Stimulated activated CD4-positive, alpha-beta T cell treated with anti-CD3 and anti-CD28 coated beads, Interleukin-12 subunit alpha, Interleukin-12 subunit beta, amount 100 ng/mL, for 24 hours (primary cell): ENCODE data around the gene KRTAP10-5.

Source experiments
- DNase-seq, 2 experiments: peaks; one replicate each; pipeline ENCODE4 v3.0.0-alpha.2; 2020; ENCODE audit warnings: low read depth in 2 of 2

The KRTAP10-5 gene

DNA sequence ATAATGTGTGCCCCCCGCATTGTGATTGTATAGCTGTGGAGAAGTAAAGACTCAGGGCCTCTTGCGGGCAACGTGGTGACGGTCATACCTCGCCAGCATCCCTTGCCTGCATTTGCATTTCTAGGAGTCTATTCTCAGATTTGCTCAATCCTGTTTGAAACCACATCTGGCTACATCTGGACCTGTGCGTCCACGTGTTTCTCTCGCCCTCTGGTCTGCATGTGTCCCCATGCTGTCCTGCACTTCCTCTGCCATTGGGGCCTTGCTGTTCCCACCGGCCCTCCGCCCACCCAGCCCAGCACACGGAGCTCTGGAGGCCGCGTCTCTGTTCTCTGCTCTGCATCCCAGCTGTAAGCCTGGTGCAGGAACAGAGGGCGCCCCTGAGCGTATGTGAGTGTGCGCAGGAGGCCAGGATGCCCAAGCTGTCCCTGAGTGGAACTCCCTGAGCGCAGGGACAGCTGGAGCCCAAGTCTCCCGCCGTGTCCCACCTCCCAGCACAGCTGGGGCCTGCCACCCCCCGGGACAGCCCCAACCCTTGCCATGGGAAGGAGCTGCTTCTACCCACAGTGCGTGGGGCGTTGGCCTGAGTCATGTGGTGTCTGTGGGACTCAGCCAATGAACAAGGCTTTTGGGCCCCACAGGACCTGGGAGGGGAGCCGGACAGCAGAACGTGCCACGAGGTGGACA, 30.7 kb downstream of the KRTAP10-5 start:
- DNase-seq = no peak

DNA sequence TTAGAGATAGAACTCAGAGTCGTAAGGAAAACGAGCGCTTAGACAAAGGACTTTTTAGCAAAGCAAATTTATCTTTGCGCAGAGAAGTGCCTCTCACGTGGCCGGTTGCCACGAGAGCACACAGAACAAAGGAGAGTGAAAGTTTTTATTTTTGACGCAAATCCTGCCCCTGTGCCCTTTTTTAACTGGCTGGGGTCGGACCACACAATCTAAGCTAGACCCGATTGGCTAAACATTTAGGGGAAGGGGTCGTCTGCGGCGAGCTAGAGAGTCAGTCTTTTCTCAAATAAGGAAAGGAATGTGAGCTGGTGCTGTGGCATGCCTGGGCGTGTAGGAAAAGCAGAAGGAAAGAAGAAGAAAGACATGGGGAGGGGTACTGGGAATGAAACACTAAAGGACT, 31.5 kb downstream of the KRTAP10-5 start:
- DNase-seq = no peak

DNA sequence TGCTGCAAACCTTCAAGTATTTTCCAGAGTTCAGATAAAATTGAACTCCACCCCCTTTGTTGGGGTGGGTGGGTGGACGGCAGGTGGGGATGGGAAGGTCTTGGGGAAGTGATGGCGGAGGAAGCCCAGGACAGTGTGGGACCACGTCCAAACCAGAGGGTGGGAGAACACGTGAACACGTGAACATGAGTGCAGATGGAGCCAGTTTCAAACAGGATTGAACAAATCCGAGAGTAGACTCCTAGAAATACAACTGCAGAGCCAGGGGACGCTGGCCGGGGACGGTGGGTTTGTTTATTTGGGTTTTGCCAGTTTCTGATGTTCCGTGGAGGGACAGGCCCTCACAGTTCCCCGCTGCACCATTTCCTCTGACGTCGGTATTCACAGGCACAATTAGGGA, 32.0 kb downstream of the KRTAP10-5 start:
- no peak for DNase-seq

DNA sequence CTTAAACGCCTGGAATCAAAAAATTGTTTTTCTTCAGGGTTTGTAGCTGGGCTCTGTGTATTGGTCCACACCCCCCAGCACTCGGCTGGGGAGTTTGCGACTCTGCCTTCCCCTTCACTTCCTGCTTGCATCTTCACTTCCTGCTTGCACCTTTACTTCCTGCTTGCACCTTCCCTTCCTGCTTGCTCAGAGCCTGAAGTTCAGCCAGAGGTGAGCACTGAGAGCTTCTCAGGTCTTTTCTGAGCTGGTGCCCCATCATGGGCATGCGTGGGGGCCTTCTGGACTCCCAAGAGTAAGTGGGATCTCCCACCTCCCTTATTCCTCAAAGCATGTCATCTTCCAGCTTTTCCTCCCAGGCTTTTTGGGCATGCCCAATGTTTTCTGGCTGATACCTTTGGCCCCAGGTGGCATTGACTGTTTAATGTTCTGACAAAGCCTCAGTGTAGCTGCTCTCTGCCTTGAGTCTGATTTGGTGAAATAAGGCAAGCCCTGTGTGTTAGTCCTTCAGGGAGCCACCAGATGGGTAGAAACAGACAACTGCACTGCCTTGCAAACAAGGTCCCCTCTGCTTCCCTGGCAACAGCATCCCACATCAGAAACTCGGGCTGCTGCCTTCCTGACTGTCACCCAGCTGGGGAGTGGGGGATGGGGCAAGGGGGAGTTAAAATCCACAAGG, 32.6 kb downstream of the KRTAP10-5 start:
- no peak for DNase-seq

DNA sequence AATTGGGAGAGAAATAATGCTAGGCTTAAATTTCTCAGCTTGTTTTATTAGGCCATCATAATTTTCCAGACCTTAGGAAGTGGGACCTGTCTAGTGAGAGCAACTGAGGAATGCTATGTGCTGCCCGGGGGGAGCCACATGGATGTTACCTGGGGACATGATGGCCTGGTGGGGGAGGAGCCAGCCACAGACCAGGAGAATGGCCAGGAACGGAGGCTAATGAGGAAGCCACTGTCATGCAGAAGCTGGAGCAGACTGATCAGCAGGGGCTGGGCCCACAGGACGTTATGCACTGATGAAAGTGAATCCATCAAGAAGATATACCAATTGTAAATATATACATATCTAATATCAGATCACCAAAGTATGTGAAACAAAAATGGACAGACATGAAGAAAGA, 35.8 kb downstream of the KRTAP10-5 start:
- DNase-seq = no peak

DNA sequence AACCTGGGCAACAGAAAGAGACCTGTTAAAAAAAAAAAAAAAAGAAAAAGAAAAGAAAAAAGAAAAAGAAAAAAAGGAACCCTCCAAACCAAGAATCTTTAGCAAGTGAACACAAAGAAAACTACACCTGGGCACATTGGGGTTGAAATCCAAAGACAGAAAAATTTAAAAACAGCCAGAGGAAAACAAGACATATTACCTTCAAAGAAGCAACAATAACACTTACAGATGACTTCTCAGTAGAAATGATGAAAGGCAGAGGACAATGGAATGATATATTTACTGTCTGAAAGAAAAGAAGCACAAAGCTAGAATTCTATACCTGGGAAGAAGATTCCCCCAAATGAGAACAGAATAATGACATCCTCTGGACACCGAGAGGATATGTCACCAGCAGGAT, 37.7 kb downstream of the KRTAP10-5 start:
- no peak for DNase-seq

DNA sequence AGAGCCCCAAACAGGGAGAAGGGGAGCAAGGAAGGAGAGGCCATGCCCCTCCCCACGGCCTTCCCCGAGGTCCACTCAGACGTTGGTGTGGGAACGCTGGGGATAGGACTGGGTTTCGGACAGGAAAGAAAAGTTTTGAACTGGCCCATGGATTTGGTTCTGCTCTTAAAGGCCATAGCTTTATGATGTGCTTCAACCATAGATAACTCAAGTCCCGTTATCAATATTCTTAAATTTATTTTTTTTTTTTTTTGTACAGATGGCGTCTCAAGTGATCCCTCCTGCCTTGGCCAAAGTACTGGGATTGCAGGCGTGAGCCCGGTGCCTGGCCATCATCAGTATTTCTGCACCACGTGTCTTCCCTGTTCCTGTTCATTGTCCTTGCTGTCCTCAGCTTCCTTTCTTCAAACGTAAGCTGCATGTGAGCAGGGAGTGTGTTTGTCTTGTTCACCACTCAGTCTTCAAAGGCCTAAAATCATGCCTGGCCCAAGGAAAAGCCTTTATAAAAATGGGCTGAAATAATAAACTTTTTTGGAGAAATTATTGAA, 39.6 kb downstream of the KRTAP10-5 start:
- no peak for DNase-seq

DNA sequence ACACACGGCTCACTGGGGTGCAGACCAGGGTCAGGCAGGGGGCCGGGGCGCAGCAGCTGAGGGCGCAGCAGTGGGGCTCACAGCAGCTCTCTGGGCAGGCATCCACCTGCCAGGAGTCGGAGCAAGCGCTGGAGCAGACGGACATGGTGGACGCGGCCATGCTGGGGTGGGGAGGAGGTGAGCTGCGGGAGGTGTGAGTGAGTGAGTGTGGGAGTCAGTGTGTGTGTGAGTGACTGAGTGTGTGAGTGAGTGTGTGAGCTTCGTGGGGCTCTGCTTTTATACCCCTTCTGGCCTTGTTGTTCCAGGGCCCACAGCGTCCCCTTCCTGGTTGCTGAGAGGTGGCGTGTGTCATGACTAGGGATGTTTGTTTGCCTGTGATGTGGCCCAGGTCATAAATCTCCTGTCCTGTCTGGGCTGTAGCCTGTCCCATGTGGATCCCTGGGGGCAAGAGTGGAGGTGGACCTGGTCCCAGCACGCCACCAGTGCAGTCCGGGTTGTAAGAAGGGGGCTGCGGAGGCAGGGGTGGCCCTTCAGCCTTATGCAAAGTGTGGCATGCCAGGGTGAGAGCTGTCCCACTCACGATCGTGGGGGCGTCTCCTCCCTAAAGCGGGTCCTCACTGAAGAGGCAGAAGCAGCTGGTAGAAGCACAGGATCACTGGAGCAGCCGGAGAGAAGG, 40.3 kb downstream of the KRTAP10-5 start, which contains the start of gene KRTAP10-1:
TSS of gene KRTAP10-1 (minus strand) at position 205 of the 676 bp plus-strand sequence. CDS start at position 160, 45 bp downstream.
- DNase-seq = no peak

DNA sequence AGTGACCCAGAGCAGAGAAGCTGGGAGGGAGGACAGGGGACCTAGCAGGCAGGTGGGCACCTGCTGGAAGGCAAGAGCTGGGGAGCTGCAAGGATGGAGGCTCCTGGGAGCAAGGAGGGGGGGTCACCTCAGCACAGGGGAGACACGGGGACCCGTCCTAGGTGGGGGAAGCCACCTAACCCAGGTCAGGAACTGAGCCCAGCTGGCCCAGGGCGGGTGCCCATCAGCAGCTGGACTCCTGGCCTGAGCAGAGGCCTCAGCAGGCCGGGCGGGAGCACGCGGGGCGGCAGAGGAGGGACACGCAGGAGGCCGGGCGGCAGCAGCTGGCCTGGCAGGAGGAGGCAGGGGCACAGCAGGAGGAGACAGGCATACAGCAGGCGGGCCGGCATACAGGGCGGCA, 41.4 kb downstream of the KRTAP10-5 start:
- no peak for DNase-seq

DNA sequence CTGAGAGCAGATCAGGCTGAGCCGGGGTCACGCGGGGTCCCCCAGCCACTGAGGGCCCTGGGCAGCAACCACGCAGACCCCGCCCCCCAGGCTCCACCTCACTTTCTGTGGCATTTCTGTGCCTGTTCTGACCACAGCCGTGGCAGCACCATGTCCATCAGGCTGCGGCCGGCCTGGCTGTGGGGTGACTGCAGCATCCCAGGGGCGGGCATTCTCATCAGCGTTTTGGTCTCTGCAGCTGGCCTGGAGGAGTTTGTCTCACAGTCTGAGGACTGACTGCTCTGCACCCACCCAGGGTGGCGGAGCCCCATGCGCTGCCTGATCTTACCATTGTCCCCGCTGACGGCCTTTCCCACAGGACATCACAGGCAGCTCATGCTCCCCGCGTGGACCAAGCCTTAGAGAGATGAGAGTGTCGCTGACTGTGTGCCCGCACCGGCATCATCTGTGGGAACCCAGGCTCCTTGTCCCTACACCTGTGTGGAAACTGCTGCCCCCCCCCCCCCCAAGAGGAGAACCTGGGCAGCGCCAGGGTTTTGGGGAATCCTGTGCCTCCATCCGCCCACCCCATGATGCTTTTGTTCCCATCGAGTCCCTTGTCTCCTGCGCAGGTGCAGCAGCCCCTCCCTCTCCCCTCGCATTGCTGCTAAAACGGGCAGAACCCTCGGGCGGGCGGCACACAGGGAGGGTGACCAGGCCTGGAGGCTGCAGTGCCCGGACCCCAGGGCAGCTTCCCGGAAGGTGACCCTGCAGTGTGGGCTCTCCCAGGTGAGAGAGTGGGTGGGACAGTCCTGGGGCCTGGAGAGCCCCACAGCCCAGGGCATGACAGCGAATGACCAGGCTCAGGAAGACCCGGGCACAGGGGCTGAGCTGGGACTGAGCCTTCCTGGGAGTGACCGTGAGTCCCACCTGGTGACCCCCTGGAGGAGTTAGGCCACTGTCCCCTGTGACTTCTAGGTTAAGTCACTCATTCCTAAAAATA, 42.2 kb downstream of the KRTAP10-5 start:
- no peak for DNase-seq

DNA sequence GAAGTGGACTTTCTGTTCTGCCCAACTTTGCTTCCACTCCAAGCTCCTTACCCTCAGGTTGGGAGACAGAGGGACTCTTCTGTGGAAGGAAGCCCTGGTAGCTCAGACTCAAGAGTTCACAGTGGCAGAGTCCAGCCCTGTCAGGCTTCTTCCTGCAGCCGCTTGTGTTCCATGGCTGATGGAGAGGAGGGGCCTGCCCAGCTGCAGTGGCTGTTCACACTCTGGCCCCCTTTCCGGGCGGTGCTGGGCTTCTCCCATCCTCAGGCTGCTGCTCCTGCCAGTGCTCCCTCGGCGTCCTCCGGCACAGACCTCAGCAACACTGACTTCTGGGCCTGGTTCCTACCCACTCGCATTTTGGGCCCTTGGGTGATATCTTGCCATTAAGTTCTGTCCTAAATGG, 44.4 kb downstream of the KRTAP10-5 start:
- DNase-seq = no peak

DNA sequence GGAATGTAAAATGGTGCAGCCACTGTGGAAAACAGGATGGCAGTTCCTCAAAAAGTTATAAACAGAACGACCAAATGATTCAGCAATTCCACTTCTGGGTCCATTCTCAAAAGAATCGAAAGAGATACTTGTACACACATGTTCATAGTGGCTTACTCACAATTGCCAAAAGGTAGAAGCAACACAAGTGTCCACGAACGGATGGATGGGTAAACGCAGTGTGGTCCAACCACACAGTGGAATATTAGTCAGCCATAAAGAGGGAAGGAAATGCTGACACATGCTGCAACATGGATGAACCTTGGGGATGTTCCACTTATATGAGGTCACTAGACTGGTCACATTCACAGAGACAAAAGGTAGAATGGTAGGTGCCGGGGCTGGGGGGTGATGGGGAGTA, 45.7 kb downstream of the KRTAP10-5 start:
- DNase-seq = no peak

DNA sequence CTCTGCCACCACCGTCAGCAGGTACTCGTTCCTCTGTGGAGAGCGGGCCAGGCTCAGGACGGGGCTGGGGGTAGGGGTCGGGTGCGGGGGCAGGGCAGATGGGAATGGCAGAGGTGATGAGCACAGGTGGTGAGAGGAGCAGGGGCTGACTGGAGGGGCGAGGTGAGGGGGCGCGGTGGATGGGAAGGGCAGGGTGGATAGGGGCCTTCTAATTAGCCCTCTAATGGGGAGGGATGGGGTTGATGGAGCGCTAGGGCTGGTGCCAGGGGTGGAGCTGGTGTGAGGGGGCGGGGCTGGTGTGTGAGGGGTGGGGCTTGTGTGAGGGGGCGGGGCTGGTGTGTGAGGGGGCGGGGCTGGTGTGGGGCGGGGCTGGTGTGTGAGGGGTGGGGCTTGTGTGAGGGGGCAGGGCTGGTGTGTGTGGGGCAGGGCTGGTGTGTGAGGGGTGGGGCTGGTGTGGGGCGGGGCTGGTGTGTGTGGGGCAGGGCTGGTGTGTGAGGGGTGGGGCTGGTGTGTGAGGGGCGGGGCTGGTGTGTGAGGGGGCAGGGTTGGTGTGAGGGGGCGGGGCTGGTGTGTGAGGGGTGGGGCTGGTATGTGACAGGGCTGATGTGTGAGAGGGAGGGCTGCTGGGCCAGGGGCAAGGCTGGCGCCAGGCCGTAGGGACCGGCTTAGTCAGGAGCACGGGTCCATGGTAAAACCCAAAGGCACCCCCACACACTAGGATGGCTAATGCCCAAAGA, 46.3 kb downstream of the KRTAP10-5 start:
- no peak for DNase-seq

DNA sequence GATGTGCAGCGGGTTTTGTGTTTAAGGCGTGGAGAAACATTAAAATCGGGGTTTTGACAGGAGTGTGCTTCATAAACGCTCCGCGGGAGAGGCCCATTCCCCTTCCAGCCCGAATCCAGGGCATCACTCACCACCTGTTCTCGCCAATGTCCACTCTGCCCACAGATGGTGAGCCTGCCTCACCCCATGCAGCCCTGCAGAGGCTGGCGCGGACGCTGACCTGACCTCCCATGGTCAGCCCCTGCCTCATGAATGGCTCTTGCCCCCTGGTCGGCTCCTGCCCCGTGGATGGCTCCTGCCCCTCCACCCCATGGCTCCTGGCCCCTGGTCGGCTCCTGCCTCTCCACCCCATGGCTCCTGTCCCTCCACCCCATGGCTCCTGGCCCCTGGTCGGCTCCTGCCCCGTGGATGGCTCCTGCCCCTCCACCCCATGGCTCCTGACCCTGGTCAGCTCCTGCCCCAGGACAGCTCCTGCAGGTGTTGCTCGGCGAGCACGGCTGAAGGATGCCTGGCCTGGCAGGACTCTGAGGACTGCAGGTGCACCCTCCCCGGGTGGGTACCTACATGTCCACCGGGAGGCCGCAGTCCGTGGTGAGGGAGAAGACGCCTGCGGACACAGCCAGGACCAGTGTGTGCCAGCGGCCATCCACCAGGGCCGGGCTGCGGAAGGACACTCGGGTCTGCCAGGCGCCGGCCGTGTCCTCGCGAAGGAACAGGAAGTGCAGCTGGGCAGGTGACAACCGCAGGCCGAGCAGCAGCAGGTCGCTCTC, 47.1 kb downstream of the KRTAP10-5 start:
- no peak for DNase-seq

DNA sequence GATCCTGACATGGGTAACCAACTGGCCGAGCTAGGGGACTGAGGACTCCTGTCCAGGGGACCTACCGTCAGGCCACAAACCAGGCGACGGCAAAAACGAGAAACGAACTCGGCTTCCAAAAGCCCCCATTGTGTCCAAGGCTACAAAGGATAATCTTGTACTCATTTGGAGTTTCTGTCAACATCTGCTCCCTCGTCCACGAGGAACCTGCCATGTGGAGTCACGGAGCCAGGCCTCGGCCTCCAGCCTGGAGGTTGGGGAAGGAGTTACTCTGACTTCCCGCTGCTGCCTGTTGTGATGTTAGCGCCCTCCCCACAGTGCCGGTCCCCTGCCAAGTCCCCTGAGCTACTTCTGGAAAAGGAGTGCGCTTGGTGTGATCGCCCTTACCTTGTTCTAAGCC, 47.7 kb downstream of the KRTAP10-5 start:
- no peak for DNase-seq

DNA sequence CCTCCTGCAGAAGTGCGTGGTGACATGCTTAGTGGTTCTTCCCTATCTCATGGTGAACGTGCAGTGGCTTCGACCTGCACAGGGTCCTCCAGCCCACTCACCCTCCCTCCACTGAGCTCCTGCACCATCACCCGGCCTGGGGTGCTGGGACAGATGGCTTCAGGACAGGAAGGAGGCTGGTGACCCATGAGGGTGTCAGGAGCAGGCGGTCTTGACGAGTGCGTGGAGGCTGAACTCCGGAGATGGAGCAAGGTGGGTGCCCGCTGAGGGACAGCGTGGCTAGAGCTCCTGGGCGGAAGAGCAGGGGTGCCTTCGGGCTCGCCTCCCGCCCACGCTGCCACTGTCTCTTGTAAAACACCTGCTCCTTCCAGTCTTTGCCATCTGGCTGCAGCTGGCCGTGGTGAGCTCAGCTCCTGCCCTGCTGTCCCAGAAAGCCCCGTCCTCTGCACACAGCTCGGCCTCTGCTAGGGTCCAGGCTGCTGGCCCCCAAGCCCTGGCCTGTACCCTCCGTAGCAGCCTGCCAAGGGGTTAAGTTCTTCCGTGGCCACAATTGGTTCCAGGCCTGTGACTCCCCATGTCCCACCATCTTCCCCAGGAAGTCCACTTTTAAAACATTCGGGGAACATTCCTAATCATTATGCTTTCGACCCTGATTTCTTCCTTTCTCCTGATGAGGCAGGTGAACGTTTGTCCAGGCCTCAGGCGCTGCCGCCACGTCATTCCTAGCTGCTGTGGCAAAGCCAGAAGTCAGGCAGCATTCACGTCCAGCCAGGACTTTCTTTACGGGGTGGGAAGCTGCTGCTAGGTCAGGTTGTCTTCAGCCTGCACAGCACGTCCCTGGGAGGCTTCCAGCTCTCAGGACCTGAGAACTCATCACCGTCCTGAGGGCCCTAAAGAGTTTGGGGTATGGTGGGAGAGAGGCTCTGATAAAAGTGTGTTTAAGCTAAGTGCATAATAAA, 48.5 kb downstream of the KRTAP10-5 start:
- DNase-seq = no peak

DNA sequence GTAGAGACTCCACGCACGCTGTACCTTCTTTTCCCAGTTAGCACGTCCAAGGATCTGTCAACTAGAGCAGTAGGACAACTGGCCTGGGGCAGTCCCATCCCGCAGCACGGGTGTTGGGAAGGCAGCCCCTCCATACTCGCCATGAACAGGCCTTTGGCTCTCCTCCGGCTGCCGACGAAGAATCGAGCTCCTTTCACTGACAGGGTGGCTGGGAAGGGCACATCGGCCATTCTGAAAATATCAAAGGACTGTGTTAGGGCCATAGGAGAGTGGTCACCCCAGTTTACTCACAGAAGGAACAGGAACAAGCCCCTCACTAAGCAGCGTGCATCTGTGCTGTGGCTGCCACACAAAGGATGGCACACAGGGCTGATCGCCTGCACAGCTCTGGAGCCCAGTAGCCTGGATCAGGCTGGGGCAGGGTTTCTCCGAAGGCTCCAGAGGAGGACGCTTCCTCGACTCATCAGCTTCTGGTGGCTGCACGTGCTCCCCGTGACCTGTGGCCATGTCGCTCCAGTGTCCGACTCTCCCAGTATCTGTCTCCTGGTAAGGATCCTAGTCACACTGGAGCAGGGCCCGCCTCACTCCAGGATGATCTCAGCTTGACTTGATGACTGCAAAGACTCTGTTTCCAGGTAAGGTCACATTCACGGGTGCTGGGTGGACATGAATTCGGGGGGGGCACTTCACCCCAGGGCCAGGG, 49.4 kb downstream of the KRTAP10-5 start:
- no peak for DNase-seq

DNA sequence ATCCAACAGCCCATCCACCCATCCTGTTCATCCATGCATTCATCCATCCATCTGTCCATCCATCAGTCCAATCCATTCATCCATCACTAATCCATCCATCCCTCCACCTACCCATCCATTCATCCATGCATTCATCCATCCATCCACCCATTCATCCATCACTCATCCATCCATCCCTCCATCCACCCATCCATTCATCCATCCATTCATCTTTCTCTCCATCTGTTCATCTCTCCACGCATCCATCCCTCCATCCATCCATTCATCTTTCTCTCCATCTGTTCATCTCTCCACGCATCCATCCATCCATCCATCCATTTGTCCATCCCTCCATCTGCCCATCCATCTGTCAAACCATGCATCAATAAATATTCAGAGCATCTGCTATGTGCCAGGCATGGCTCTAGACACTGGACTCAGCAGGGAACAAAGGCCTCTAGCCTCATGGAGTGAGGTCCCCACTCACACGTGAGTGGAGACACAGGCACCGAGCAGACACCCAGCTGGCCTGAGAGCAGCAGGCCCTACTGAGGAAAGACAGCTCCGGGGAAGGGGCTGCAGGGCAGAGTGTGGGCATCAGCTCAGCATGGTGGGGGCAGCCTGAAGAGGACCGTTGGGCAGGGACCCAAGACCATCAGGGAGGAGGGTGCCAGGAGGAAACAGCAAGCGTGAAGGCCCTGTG, 50.0 kb downstream of the KRTAP10-5 start:
- DNase-seq = no peak
